ENCODE results near the gene COX6A2. TPM values are rescaled to one million over a fixed set of nuclear protein-coding genes. Genes with fewer than 3 reads are reported as not detected.

Gene COX6A2
- total and polyA plus RNA-seq, 8 donors = 0.39 to 5.5 (median 0.57) TPM; not detected in 2

- H3K9me3 ChIP-seq = no peaks in the 10 kb centered on the region
- no peak overlapping the region for H3K4me3 ChIP-seq
- no peak overlapping the region for H3K27ac ChIP-seq
- no peak for DNase-seq
- FAIRE-seq = no peak
- WGBS, 2 donors = 85 to 95% methylated on average over 5 of the region's 5 CpGs
- TF ChIP-seq CTCF (IDR thresholded peaks at IDR 0.05) = no peak
- intact Hi-C loops (cut with DNase I) = no loop called here
- no peaks in the 10 kb centered on the region for H3K27me3 ChIP-seq
- no peak for ATAC-seq
- no peaks in the 10 kb centered on the region for H3K4me1 ChIP-seq
- H3K36me3 ChIP-seq = peaks cover 0 to 7% (median 0%) of the 10 kb centered on the region in 3 donors
These were observed 39.1 kb upstream of the COX6A2 start for GRCh38 chr16:31467151-31467773.

GRCh38 chr16:31466381-31466841 is 38.3 kb upstream of the COX6A2 start:
- Histone ChIP-seq H3K27ac (no peak overlapping the region), H3K27me3 (no peaks in the 10 kb centered on the region), H3K36me3 (peaks cover 0 to 9% (median 0%) of the 10 kb centered on the region in 3 donors), H3K4me3 (no peak overlapping the region), H3K4me1 (no peaks in the 10 kb centered on the region), H3K9me3 (no peaks in the 10 kb centered on the region)
- no peak for ATAC-seq
- WGBS, 2 donors = 91 to 95% methylated on average over 17 to 18 of the region's 18 CpGs
- intact Hi-C loops (cut with DNase I) = no loop called here
- peak in 1 of 6 donors; percentile 80 for DNase-seq
- no peak for TF ChIP-seq CTCF (IDR thresholded peaks at IDR 0.05)
- FAIRE-seq = no peak

GRCh38 chr16:31465788-31466370 is 37.7 kb upstream of the COX6A2 start:
- H3K4me3 ChIP-seq = no peak overlapping the region
- WGBS, 2 donors = 89 to 96% methylated on average over 18 to 20 of the region's 20 CpGs
- peaks cover 0 to 9% (median 0%) of the 10 kb centered on the region in 3 donors for H3K36me3 ChIP-seq
- DNase-seq = peak in 1 of 6 donors; percentile 57
- no peak for ATAC-seq
- H3K9me3 ChIP-seq = no peaks in the 10 kb centered on the region
- H3K4me1 ChIP-seq = no peaks in the 10 kb centered on the region
- no peak overlapping the region for H3K27ac ChIP-seq
- H3K27me3 ChIP-seq = no peaks in the 10 kb centered on the region
- intact Hi-C loops (cut with DNase I) = no loop called here
- no peak for TF ChIP-seq CTCF (IDR thresholded peaks at IDR 0.05)
- no peak for FAIRE-seq

- Histone ChIP-seq H3K4me1 (peaks cover 0 to 8% (median 6%) of the 10 kb centered on the region in 3 donors), H3K36me3 (peaks cover 0 to 9% (median 0%) of the 10 kb centered on the region in 3 donors), H3K27ac (no peak overlapping the region), H3K4me3 (no peak overlapping the region), H3K27me3 (no peaks in the 10 kb centered on the region), H3K9me3 (no peaks in the 10 kb centered on the region)
- no peak for ATAC-seq
- no peak for FAIRE-seq
- intact Hi-C loops (cut with DNase I) = no loop called here
- peak in 1 of 6 donors; percentile 69 for DNase-seq
- WGBS, 2 donors = 91 to 94% methylated on average over 17 of the region's 17 CpGs
- no peak for TF ChIP-seq CTCF (IDR thresholded peaks at IDR 0.05)
These were observed 36.7 kb upstream of the COX6A2 start for GRCh38 chr16:31464781-31465260.

GRCh38 chr16:31464348-31464769 is 36.2 kb upstream of the COX6A2 start:
- H3K27ac ChIP-seq = no peak overlapping the region
- ATAC-seq (no peak), FAIRE-seq (no peak), DNase-seq (no peak)
- H3K4me3 ChIP-seq = no peak overlapping the region
- TF ChIP-seq CTCF (IDR thresholded peaks at IDR 0.05) = no peak
- no peaks in the 10 kb centered on the region for H3K9me3 ChIP-seq
- no peaks in the 10 kb centered on the region for H3K27me3 ChIP-seq
- intact Hi-C loops (cut with DNase I) = no loop called here
- H3K4me1 ChIP-seq = peaks cover 0 to 8% (median 6%) of the 10 kb centered on the region in 3 donors
- peaks cover 0 to 9% (median 0%) of the 10 kb centered on the region in 3 donors for H3K36me3 ChIP-seq
- 94 to 95% methylated on average over 34 to 36 of the region's 36 CpGs for WGBS, 2 donors

Data from pancreas (tissue), 10 donors.